Endothelial cell of umbilical vein (primary cell): ENCODE data around the gene MARK2. TPM values are rescaled to one million over a fixed set of nuclear protein-coding genes. Genes with fewer than 3 reads are reported as not detected.

Source experiments
- BruUV-seq: library from RNA; stranded (reverse); fragments of 400-500 nt; replicated peaks from 2 replicates; lab custom pipeline; 2021; lab: Mats Ljungman, UMichigan
- CTCF ChIA-PET: fragments of 300-600, 350-600 bp; sonication (Branson Sonifier 250); formaldehyde crosslinking; loops from one replicate; lab custom pipeline; 2021; ENCODE audit warnings: antibody characterized with exemption, inconsistent platforms; lab: Charles Lee
- POLR2A ChIA-PET: fragments of 300-600, 350-600 bp; sonication (Branson Sonifier 250); formaldehyde crosslinking; loops from one replicate; lab custom pipeline; 2021; ENCODE audit warnings: antibody characterized with exemption, inconsistent platforms; lab: Charles Lee
- DNase-seq: peaks from one replicate; pipeline ENCODE4 v3.0.0-alpha.2; 2011; ENCODE audit warnings: low read depth, low spot score
- FAIRE-seq: peaks from 2 replicates; lab custom pipeline; 2011; peaks lifted over from hg19 to GRCh38; lab: Jason Lieb, UNC
- H2AFZ ChIP-seq: 2 replicates; pipeline ENCODE4 v1.6.0; 2012; ENCODE audit warnings: low read depth, low read length, control low read depth, inconsistent platforms
- H3K27ac ChIP-seq: 2 replicates; pipeline ENCODE4 v1.5.1; 2011; ENCODE audit warnings: low read depth, mild to moderate bottlenecking, control low read depth, low read length, moderate library complexity; ENCODE audit not compliant: insufficient read depth
- H3K27me3 ChIP-seq, 2 experiments: 2 replicates each; pipeline versions ENCODE4 v1.6.0 to v1.6.1; 2011; ENCODE audit warnings: low read length in 2 of 2, mixed read lengths in 1 of 2; ENCODE audit not compliant: control insufficient read depth in 2 of 2, insufficient read depth in 2 of 2
- H3K36me3 ChIP-seq, 2 experiments: 2 replicates in 1 of 2; 3 replicates in 1 of 2; pipeline ENCODE4 v1.5.1; 2011; ENCODE audit warnings: low read length in 2 of 2, mild to moderate bottlenecking in 1 of 2, moderate library complexity in 1 of 2; ENCODE audit not compliant: control insufficient read depth in 2 of 2, insufficient read depth in 2 of 2; ENCODE audit errors: extremely low read depth in 1 of 2
- H3K4me1 ChIP-seq: 3 replicates; pipeline ENCODE4 v1.5.1; 2011; ENCODE audit warnings: mild to moderate bottlenecking, low read length; ENCODE audit not compliant: control insufficient read depth, insufficient read depth; ENCODE audit errors: extremely low read depth
- H3K4me2 ChIP-seq: 2 replicates; pipeline ENCODE4 v1.6.1; 2011; ENCODE audit warnings: low read length, control low read depth, mixed read lengths; ENCODE audit not compliant: insufficient read depth
- H3K4me3 ChIP-seq, 3 experiments: fragments of 200-600 bp in 1 of 3; sonication (generic), shearing (Covaris generic) in 1 of 3; replicated peaks in 1 of 3; 2 replicates each; pipeline ENCODE4 v1.5.1; 2011 to 2016; ENCODE audit warnings: control low read depth in 3 of 3, low read length in 3 of 3, mild to moderate bottlenecking in 2 of 3, inconsistent platforms in 1 of 3, low read depth in 1 of 3, moderate library complexity in 1 of 3; ENCODE audit not compliant: insufficient read depth in 1 of 3
- H3K79me2 ChIP-seq: 2 replicates; pipeline ENCODE4 v1.6.0; 2012; ENCODE audit warnings: low read length, inconsistent platforms; ENCODE audit not compliant: control insufficient read depth, insufficient read depth
- H3K9ac ChIP-seq: replicated peaks from 2 replicates; pipeline ENCODE3; 2011; ENCODE audit warnings: low read length, control low read depth; ENCODE audit not compliant: insufficient read depth; ENCODE audit errors: extremely low read depth
- H3K9me1 ChIP-seq: replicated peaks from 3 replicates; pipeline ENCODE4 v1.6.0; 2011; ENCODE audit warnings: mild to moderate bottlenecking, low read length; ENCODE audit not compliant: control insufficient read depth, insufficient read depth; ENCODE audit errors: extremely low read depth
- H3K9me3 ChIP-seq: replicated peaks from 2 replicates; pipeline ENCODE4 v1.5.1; 2012; ENCODE audit warnings: low read length, inconsistent platforms; ENCODE audit not compliant: control insufficient read depth, insufficient read depth
- H4K20me1 ChIP-seq: replicated peaks from 2 replicates; pipeline ENCODE3; 2011; ENCODE audit warnings: mild to moderate bottlenecking, low read length; ENCODE audit not compliant: control insufficient read depth, insufficient read depth; ENCODE audit errors: extremely low read depth
- CTCF ChIP-seq, 2 donors: IDR thresholded peaks; 1 replicate in 1 of 2; 2 replicates in 1 of 2; pipeline ENCODE4 v1.5.1; 2011; ENCODE audit warnings: low read length in 2 of 2, mild to moderate bottlenecking in 2 of 2, moderate library complexity in 2 of 2, control low read depth in 1 of 2, inconsistent platforms in 1 of 2, low read depth in 1 of 2; ENCODE audit not compliant: insufficient read depth in 1 of 2; ENCODE audit errors: extremely low read depth in 1 of 2
- EZH2 ChIP-seq: IDR thresholded peaks from 2 replicates; pipeline ENCODE4 v1.6.1; 2012; ENCODE audit warnings: borderline replicate concordance, low read depth, mild to moderate bottlenecking, moderate library complexity, low read length, inconsistent platforms; ENCODE audit not compliant: severe bottlenecking
- FOS ChIP-seq: IDR thresholded peaks from 2 replicates; pipeline ENCODE4 v1.6.1; 2011; ENCODE audit warnings: mild to moderate bottlenecking, low read length, moderate library complexity, borderline replicate concordance; ENCODE audit not compliant: insufficient read depth
- GATA2 ChIP-seq: IDR thresholded peaks from 2 replicates; pipeline ENCODE4 v1.7.0; 2011; ENCODE audit warnings: low read depth, mild to moderate bottlenecking, moderate library complexity, mixed read lengths, low read length; ENCODE audit not compliant: insufficient read length, insufficient read depth
- JUN ChIP-seq: IDR thresholded peaks from 2 replicates; pipeline ENCODE4 v1.6.1; 2011; ENCODE audit warnings: borderline replicate concordance, low read depth; ENCODE audit not compliant: insufficient read length, insufficient read depth
- MAX ChIP-seq: IDR thresholded peaks from 2 replicates; pipeline ENCODE4 v1.6.1; 2011; ENCODE audit not compliant: insufficient read depth, insufficient read length
- MYC ChIP-seq: IDR thresholded peaks from one replicate; pipeline ENCODE4 v1.6.1; 2011; ENCODE audit warnings: mild to moderate bottlenecking, low read depth, low read length
- POLR2A ChIP-seq: IDR thresholded peaks from 2 replicates; pipeline ENCODE4 v1.6.1; 2012; ENCODE audit warnings: low read depth, mild to moderate bottlenecking, control low read depth, low read length
- POLR2AphosphoS5 ChIP-seq: IDR thresholded peaks from 2 replicates; pipeline ENCODE4 v1.6.1; 2012; ENCODE audit warnings: low read depth, mild to moderate bottlenecking, control low read depth, low read length, moderate library complexity; ENCODE audit not compliant: insufficient read depth
- dilution Hi-C: fragments of 300-500 bp; cut with MboI; formaldehyde crosslinking; loops from one replicate; pipeline ENCODE4 v1.15.0; 2019; ENCODE audit warnings: low sequenced_read_pairs; ENCODE audit not compliant: extremely low pct_ligation_motif_present
- intact Hi-C: fragments of 100-400 bp; cut with micrococcal nuclease; formaldehyde crosslinking; loops from one replicate; pipeline ENCODE4 v1.10.0; 2022
- polyA plus RNA-seq, 4 experiments: library from polyadenylated mRNA; depleted of rRNA in 3 of 4; stranded (reverse) in 3 of 4; unstranded in 1 of 4; fragments of >200 nt; gene quantifications; 2 replicates each; pipeline versions ENCODE4 v1.2.1 to v1.2.3, GENCODE V29; 2011 to 2012; ENCODE audit warnings: missing spikeins in 1 of 4
- total RNA-seq: library from RNA; stranded (reverse); gene quantifications from 2 replicates; pipeline ENCODE4 v1.2.3, GENCODE V29; 2021

MARK2 gene
- total and polyA plus RNA-seq, 2 donors (not counting 3 experiments of a cell fraction or from before 2014, with no cell fraction given): 16.6 to 34.7 TPM

- POLR2A ChIA-PET: interaction anchor here (0.6 kb wide), 1 partner anchor 15 kb away, joined by 7 read pairs; no protein-coding TSS in a partner anchor
- intact Hi-C loops: no loop called here
- no peak for FAIRE-seq
Observed at GRCh38 chr11:63901660-63902059, 62.8 kb downstream of the MARK2 start.

GRCh38 chr11:63903884-63904283 lies 65.0 kb downstream of the MARK2 start:
- CTCF ChIA-PET: no interaction called here
- no peaks in the 10 kb centered on the region for H3K9me1 ChIP-seq
- H3K27me3 ChIP-seq: no peaks in the 10 kb centered on the region
- no peak overlapping the region for H3K9ac ChIP-seq
- POLR2A ChIA-PET: no interaction called here
- no peak for TF ChIP-seq GATA2
- TF ChIP-seq MAX: no peak
- TF ChIP-seq FOS: no peak
- TF ChIP-seq POLR2A: no peak
- TF ChIP-seq EZH2: no peak
- no peak for TF ChIP-seq MYC
- no peak for TF ChIP-seq POLR2AphosphoS5
- TF ChIP-seq CTCF (IDR thresholded peaks at IDR 0.05; ENCODE audit: extremely low read depth in 1 of 2, insufficient read depth in 1 of 2, low read depth in 1 of 2, low read length in 2 of 2): no peak
- no peak for TF ChIP-seq JUN
- no TSS peak for BruUV-seq
- no peak for DNase-seq
- no peaks in the 10 kb centered on the region for H4K20me1 ChIP-seq
- no peaks in the 10 kb centered on the region for H3K79me2 ChIP-seq
- peaks cover 13 to 70% of the 10 kb centered on the region in 2 experiments for H3K36me3 ChIP-seq
- FAIRE-seq: no peak
- dilution Hi-C loops (no loop called here), intact Hi-C loops (no loop called here)
- no peak overlapping the region for H3K4me2 ChIP-seq
- no peaks in the 10 kb centered on the region for H3K9me3 ChIP-seq
- no peaks in the 10 kb centered on the region for H3K4me1 ChIP-seq
- no peak overlapping the region for H3K27ac ChIP-seq
- no peak overlapping the region for H2AFZ ChIP-seq
- H3K4me3 ChIP-seq: no peak overlapping the region

More at GRCh38 chr11:63901660-63902059, 62.8 kb downstream of the MARK2 start:
- Histone ChIP-seq H3K27me3 (no peaks in the 10 kb centered on the region), H3K9ac (no peak overlapping the region), H3K9me3 (no peaks in the 10 kb centered on the region), H4K20me1 (no peaks in the 10 kb centered on the region), H3K79me2 (no peaks in the 10 kb centered on the region), H3K27ac (no peak overlapping the region), H3K36me3 (peaks cover 18 to 69% of the 10 kb centered on the region in 2 experiments), H3K4me3 (no peak overlapping the region), H3K9me1 (no peaks in the 10 kb centered on the region), H3K4me1 (no peaks in the 10 kb centered on the region), H2AFZ (no peak overlapping the region), H3K4me2 (no peak overlapping the region)
- dilution Hi-C loops: no loop called here
- no peak for DNase-seq
- no TSS peak for BruUV-seq
- TF ChIP-seq CTCF (IDR thresholded peaks at IDR 0.05; ENCODE audit: extremely low read depth in 1 of 2, insufficient read depth in 1 of 2, low read depth in 1 of 2, low read length in 2 of 2) (peak; percentile 23 to 38), FOS (no peak)
- CTCF ChIA-PET: interaction anchor here (0.9 to 2.4 kb wide), 4 partner anchors 18 to 134 kb away, joined by 3 to 14 read pairs (median 3); partner anchors contain the start of gene MARK2
